OCI-LY7 (cell line): Measurements from ENCODE around the gene UBA52.

Experiments
- CTCF ChIP-seq: fragments of 200-600 bp; sonication (generic); conservative IDR thresholded peaks from 2 replicates; pipeline ENCODE4 v1.5.1; 2014; ENCODE audit warnings: mild to moderate bottlenecking, antibody characterized with exemption, low read length, moderate library complexity, mixed read lengths
- EZH2phosphoT487 ChIP-seq: fragments of 200-600 bp; sonication (generic); IDR thresholded peaks from 2 replicates; pipeline ENCODE4 v1.6.1; 2018; ENCODE audit warnings: low read depth, borderline replicate concordance, mild to moderate bottlenecking, mixed run types, antibody characterized with exemption, low read length, moderate library complexity, mixed read lengths

DNA sequence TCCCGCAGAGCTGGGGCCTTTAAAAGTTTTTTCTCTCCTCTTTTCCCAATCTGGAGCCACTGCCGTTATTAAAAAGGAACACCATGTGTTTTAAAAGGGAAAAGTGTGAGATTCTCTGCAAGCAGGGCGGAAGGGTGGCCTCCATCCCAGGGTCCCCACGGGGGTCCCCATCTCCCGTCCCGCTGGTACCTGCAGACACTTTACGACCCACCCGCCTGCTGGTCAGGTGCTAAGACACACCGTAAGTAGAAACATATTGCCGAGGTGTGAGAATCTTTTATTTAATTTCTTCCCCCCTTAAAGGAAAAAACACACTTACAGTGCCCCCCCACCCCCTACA lies 33.1 kb downstream of the UBA52 start:
- TF ChIP-seq EZH2phosphoT487, result no peak
- TF ChIP-seq CTCF, result no peak
